Measurements from ENCODE around the gene MANF.

The MANF gene

DNA sequence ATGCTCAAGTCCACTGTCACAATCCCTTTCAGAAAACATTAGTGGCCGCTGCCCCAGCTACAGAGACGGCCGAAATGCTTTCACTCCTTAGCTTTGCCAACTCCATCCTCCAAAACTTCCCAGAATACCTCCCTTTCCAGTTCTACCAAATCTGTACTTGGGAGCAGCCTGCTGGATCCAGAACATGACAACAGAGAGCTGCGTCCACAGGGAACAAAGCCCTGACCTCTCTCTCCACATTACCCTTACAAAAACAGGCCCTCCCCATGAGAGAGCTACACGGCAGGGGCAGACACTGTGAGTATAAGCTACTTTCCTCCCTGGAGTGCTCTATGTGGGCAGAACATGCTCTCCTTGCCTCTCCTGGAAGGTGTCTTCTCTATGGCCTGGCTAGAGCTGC, 12.3 kb downstream of the MANF start:
- no peak for DNase-seq (ENCODE audit: low read depth)
- TF ChIP-seq, protein P1, sequence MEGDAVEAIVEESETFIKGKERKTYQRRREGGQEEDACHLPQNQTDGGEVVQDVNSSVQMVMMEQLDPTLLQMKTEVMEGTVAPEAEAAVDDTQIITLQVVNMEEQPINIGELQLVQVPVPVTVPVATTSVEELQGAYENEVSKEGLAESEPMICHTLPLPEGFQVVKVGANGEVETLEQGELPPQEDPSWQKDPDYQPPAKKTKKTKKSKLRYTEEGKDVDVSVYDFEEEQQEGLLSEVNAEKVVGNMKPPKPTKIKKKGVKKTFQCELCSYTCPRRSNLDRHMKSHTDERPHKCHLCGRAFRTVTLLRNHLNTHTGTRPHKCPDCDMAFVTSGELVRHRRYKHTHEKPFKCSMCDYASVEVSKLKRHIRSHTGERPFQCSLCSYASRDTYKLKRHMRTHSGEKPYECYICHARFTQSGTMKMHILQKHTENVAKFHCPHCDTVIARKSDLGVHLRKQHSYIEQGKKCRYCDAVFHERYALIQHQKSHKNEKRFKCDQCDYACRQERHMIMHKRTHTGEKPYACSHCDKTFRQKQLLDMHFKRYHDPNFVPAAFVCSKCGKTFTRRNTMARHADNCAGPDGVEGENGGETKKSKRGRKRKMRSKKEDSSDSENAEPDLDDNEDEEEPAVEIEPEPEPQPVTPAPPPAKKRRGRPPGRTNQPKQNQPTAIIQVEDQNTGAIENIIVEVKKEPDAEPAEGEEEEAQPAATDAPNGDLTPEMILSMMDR (conservative IDR thresholded peaks at IDR 0.05; ENCODE audit: control insufficient read depth, insufficient read depth, low read depth, low read length), result no peak
- H3K4me3 ChIP-seq (ENCODE audit: control insufficient read depth, low read depth, low read length), result no peak overlapping the region

GRCh38 chr3:51398595-51399310, 13.7 kb downstream of the MANF start:
- TF ChIP-seq, protein P1 (conservative IDR thresholded peaks at IDR 0.05; ENCODE audit: control insufficient read depth, insufficient read depth, low read depth, low read length), result no peak
- no peak overlapping the region for H3K4me3 ChIP-seq (ENCODE audit: control insufficient read depth, low read depth, low read length)
- no peak for DNase-seq (ENCODE audit: low read depth)

DNA sequence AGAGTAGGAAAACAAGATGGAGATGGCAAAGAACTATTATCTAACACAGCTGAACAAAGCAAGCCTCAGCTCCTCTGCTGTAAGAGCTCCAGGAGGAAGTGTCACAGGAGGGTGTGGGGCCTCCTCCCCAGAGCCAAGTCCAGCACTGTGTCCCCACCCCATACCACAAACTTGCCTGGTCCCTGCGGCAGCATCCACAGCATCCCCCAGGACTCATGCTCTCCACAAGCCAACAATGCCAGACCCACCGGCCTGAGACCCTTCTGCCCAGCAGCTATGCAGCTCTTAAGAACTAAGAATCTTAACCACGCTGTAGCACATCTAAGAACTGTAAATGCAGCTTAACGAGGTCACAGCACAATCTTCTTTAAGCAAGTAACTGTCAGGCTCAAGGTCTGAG, 15.1 kb downstream of the MANF start:
- no peak for DNase-seq (ENCODE audit: low read depth)
- TF ChIP-seq, protein P1 (conservative IDR thresholded peaks at IDR 0.05; ENCODE audit: control insufficient read depth, insufficient read depth, low read depth, low read length), result no peak
- no peak overlapping the region for H3K4me3 ChIP-seq (ENCODE audit: control insufficient read depth, low read depth, low read length)

- no peak overlapping the region for H3K4me3 ChIP-seq (ENCODE audit: control insufficient read depth, low read depth, low read length)
- no peak for DNase-seq (ENCODE audit: low read depth)
- TF ChIP-seq, protein P1 (conservative IDR thresholded peaks at IDR 0.05; ENCODE audit: control insufficient read depth, insufficient read depth, low read depth, low read length), result no peak
Observed at GRCh38 chr3:51401735-51402134, 16.6 kb downstream of the MANF start.

GRCh38 chr3:51403675-51404074, 18.6 kb downstream of the MANF start:
- no peak for DNase-seq (ENCODE audit: low read depth)
- TF ChIP-seq, protein P1 (conservative IDR thresholded peaks at IDR 0.05; ENCODE audit: control insufficient read depth, insufficient read depth, low read depth, low read length), result no peak
- no peak overlapping the region for H3K4me3 ChIP-seq (ENCODE audit: control insufficient read depth, low read depth, low read length)

DNA sequence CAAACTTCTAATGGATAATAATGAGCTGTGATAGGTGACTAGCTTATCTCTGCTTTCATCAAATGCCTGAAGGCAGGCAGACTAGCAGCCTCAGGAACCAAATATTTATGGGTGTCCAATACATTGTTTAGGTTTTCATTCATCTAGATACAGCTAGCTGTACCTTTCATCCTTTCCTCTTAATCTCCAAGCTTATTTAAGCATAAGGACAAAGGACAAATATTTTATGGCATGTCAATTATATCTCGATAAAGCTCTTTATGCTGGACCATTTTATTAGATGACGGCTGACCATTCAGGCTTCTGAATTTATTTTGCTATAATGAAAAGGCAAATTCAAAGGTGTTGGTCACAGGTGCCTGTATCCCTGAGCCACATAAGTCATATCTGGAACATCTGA, 22.9 kb downstream of the MANF start:
- TF ChIP-seq, protein P1 (conservative IDR thresholded peaks at IDR 0.05; ENCODE audit: control insufficient read depth, insufficient read depth, low read depth, low read length), result no peak
- H3K4me3 ChIP-seq (ENCODE audit: control insufficient read depth, low read depth, low read length), result no peak overlapping the region
- DNase-seq (ENCODE audit: low read depth), result no peak

Data from fibroblast of mammary gland (primary cell).